GM10847 (cell line): ENCODE results near the gene CEP85.

Experiments
- POLR2A ChIP-seq: IDR thresholded peaks from 2 replicates; pipeline ENCODE4 v1.6.1; 2011; ENCODE audit not compliant: insufficient read length; ENCODE audit errors: extremely low read depth

CEP85 gene

DNA sequence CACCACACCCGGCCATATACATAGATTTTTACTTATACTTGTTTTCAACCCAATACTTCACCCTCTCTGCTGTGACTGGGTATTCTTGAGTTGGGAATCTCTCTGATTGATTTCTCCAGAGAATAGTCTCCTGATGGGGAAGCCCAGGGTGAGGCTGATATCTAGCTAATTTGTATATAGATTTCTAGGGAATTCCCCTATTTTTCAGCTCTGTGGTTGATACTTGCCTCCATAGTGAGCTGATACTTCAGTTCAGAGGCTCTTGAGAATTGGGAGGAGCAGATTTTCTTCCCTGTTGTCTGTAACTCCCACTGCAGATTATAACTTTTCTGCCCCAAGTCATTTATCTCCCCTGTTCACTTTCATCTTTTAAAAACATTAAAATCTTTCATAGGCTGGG lies 31.4 kb downstream of the CEP85 start:
- TF ChIP-seq POLR2A: no peak

GRCh38 chr1:26268290-26269197 lies 34.5 kb downstream of the CEP85 start:
- no peak for TF ChIP-seq POLR2A

- no peak for TF ChIP-seq POLR2A
Observed at GRCh38 chr1:26269198-26269550, 35.2 kb downstream of the CEP85 start.

DNA sequence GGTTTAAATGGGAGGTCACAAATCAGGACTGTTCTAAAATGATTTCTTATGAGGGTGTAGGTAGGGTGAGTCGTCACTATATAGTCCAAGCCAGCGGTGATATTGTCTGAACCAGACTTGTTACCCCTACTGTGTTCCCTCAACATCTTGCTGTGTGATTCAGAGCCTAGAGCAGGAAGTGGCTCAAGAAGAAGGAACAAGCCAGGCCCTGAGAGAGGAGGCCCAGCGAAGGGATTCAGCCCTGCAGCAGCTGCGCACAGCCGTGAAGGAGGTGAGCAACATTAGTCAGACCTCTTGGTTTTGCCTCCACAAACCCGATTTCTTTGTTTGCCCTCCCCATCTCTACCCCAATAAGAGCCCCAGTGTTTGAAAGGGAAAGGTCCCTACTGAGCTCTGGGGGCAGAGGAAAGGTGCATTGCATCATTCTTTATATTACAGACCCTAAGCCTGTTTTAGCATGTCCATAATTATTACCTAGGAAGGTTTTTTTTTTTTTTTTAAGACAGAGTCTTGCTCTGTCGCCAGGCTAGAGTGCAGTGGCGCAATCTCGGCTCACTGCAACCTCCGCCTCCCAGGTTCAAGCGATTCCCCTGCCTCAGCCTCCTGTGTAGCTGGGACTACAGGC lies 40.9 kb downstream of the CEP85 start:
- TF ChIP-seq POLR2A: no peak

DNA sequence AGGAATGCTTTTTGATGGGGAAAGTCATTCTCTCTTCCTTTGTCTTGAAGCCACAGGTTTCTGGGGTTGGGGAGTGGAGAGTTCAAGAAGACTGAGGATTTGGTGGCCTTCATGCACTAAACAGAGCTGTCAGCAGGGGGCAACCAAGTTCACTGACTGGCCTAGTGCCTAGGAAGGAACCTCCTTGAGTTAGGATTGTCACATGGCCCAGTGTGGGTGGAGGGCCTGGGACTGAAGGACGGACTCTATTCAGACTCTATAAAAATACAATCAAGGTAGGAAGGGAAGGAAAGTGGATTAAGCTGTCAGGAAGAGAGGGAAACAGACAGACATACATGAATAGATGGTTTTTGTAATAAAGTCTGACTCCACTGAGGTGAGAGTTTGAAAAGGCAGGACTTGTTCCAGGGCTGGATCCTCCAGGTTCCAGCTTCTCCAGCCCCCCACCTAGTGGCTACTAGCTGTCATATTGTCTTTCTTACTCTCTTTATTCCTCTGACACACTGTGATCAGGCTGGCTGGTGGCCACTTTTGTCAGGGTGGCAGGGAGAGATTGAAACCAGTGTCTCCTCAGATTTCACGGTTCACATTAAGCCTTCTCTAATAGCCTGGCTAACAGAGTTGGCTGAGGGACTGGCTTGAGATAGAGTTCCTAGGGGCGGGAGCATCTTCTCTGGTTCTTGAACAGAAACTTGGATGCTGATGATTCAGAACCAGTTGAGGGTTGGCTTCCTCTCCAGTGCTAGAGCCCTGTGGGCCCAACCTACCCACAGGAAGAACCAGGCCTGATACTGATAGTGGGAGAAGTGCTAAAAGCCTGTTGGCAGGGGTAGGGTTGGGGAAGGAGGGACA lies 41.8 kb downstream of the CEP85 start:
- TF ChIP-seq POLR2A: no peak

GRCh38 chr1:26276432-26276838 lies 42.4 kb downstream of the CEP85 start:
- TF ChIP-seq POLR2A: no peak

DNA sequence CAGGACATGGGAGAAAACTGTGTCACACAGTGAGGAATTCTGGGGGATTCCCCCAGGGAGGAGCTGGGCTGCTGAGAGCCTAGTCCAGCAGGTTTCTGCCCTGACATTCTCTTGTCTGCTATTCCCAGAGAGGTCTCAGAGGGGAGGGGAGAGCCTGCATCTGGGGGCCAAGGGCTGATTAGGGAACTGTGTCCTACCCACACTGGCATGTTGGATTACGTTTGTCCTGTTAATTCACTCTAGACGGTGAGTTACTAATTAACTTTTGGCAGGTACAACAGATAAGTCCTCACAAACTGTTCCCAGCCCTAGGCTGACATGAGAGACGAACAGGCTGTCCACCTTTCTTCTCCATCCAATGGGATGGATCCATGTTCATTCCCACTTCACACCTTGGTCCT lies 43.3 kb downstream of the CEP85 start:
- TF ChIP-seq POLR2A: no peak

DNA sequence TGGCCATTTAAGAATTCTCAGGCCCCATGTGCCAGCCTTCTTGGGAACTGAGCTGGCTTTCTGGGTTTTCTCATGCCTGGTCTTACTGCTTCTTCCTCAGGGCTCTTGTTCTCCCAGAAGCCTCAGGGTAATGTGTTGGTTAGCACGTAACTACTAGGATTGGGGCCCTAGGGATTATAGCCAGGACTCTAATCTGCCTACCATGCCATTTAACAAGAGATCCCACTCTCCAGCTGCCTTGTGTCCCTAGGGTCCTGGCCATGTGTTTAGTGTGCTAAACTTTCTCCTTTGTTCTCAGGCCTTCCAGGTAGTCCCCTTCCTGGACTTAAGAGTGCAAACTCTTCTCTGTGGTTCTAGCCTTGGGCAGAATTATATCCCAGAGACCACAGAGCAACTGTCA lies 43.7 kb downstream of the CEP85 start:
- no peak for TF ChIP-seq POLR2A

GRCh38 chr1:26278303-26278702 lies 44.3 kb downstream of the CEP85 start:
- TF ChIP-seq POLR2A: no peak

GRCh38 chr1:26278724-26279455 lies 44.9 kb downstream of the CEP85 start:
- no peak for TF ChIP-seq POLR2A

- TF ChIP-seq POLR2A: peak; percentile 73
Observed at GRCh38 chr1:26279456-26280332, 45.7 kb downstream of the CEP85 start, which contains the start of gene SH3BGRL3. Gene SH3BGRL3 (plus strand): TSS chr1:26280086. CDS start chr1:26280156, 70 bp downstream.

DNA sequence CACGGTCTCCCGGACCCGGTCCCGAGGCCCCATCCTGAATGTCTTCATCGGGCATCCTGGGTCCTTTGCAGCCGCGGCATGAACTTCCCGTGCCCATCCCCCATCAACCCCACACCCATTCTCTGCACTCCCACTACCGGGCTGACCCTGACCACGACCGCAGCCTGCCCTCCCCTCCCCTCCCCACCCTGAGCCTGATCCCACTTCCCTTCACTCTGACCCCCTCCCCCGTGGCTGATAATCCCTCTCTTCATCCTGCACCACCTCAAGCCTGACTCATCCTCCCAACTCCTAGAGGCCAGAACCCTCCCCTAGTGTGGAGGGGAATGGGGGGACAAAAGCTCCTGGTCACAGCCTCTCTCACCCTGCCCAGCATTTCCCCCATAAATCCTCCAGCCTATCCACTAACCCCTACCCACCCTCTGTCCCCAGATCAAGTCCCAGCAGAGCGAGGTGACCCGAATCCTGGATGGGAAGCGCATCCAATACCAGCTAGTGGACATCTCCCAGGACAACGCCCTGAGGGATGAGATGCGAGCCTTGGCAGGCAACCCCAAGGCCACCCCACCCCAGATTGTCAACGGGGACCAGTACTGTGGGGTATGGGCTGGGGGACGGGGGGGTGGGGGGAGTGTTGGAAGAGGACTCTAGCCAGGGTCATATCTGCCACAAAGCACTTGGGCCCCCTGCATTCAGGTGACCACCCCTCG lies 46.5 kb downstream of the CEP85 start:
- TF ChIP-seq POLR2A: no peak
